ENCODE measurements around the gene NARF.

- TF ChIP-seq CTCF (IDR thresholded peaks at IDR 0.05; ENCODE audit: poor library complexity): no peak
- TF ChIP-seq EZH2 (IDR thresholded peaks at IDR 0.05; ENCODE audit: borderline replicate concordance): no peak
- no peak for TF ChIP-seq EZH2phosphoT487 (IDR thresholded peaks at IDR 0.05; ENCODE audit: low read depth, severe bottlenecking, unreplicated experiment)
Observed at GRCh38 chr17:82491533-82491932, 33.0 kb downstream of the NARF start.
